ENCODE measurements around the gene ZBTB32.
A peak's percentile ranks its signal among the peaks of the same experiment; 100 is the strongest.

ZBTB32 gene

GRCh38 chr19:35695895-35696422 lies 8.4 kb upstream of the ZBTB32 start:
- no peak for DNase-seq (ENCODE audit: low read depth)
- no peak for TF ChIP-seq CTCF (conservative IDR thresholded peaks at IDR 0.05; ENCODE audit: low read length)
- H3K4me3 ChIP-seq (ENCODE audit: low read length) = no peak overlapping the region

- no peak for DNase-seq (ENCODE audit: low read depth)
- no peak for TF ChIP-seq CTCF (conservative IDR thresholded peaks at IDR 0.05; ENCODE audit: low read length)
- no peak overlapping the region for H3K4me3 ChIP-seq (ENCODE audit: low read length)
Measured at GRCh38 chr19:35696835-35697234, 7.5 kb upstream of the ZBTB32 start.

GRCh38 chr19:35702223-35703012 lies 1.9 kb upstream of the ZBTB32 start:
- peak overlapping the region; percentile 73 for H3K4me3 ChIP-seq (ENCODE audit: low read length)
- peak; percentile 98 for DNase-seq (ENCODE audit: low read depth)
- no peak for TF ChIP-seq CTCF (conservative IDR thresholded peaks at IDR 0.05; ENCODE audit: low read length)

GRCh38 chr19:35703343-35703742 lies 1.0 kb upstream of the ZBTB32 start:
- DNase-seq (ENCODE audit: low read depth) = no peak
- H3K4me3 ChIP-seq (ENCODE audit: low read length) = no peak overlapping the region
- no peak for TF ChIP-seq CTCF (conservative IDR thresholded peaks at IDR 0.05; ENCODE audit: low read length)

GRCh38 chr19:35708391-35708790 lies 4.0 kb downstream of the ZBTB32 start:
- no peak for DNase-seq (ENCODE audit: low read depth)
- no peak overlapping the region for H3K4me3 ChIP-seq (ENCODE audit: low read length)
- TF ChIP-seq CTCF (conservative IDR thresholded peaks at IDR 0.05; ENCODE audit: low read length) = no peak

GRCh38 chr19:35710784-35711723 lies 6.7 kb downstream of the ZBTB32 start:
- DNase-seq (ENCODE audit: low read depth) = no peak
- TF ChIP-seq CTCF (conservative IDR thresholded peaks at IDR 0.05; ENCODE audit: low read length) = no peak
- H3K4me3 ChIP-seq (ENCODE audit: low read length) = no peak overlapping the region

Data from AG10803 (cell line).